ENCODE data around the gene MTOR. TPM values are rescaled to one million over a fixed set of nuclear protein-coding genes. Genes with fewer than 3 reads are reported as not detected.

MTOR gene
- total and polyA plus RNA-seq, 10 of the 15 experiments (the other 5 are each of a cell fraction or from before 2014, with no cell fraction given), result 6.6 to 41.8 (median 29.8) TPM

DNA sequence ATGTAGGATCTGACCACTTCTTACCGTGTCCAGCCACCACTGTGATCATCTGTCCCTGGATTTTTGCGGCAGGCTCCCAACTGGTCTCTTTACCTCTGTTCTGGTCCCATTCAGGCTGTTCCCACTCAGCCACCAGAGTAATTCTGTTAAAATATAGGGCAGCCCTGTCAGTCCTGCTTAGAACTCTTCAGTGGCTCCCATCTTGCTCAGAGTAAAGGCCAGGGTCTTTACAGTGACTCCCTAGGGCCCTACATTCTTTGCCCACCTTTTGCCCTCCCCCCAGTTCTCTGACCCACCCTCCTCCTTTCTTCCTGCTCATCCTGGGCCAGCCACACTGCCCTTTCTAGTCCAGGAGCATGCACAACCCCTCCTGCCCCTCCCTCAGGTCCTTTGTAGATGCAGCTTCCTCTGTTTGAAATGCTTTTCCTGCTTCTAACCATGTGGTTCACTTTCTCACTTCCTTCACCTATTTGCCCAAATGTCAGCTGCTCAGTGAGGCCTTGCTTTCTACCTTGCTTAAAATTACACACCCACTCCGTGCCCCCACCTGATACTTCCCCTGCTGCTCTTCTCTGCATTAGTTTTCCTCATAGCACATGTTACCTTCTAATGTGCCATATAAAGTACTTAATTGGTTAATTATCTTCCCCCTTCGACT lies 18.5 kb upstream of the MTOR start:
- no peaks in the 10 kb centered on the region for H3K9me3 ChIP-seq (replicated peaks; ENCODE audit: control insufficient read depth, insufficient read depth, low read length)
- H3K9ac ChIP-seq (ENCODE audit: control insufficient read depth, insufficient read depth, low read length), result no peak overlapping the region
- in situ Hi-C loops (cut with MboI) (no loop called here), intact Hi-C loops (cut with micrococcal nuclease; ENCODE audit: unreplicated experiment) (no loop called here)
- RAD21 ChIA-PET (ENCODE audit: unreplicated experiment), result no interaction called here
- peak overlapping the region; percentile 27 for H3K27ac ChIP-seq (ENCODE audit: control insufficient read depth, insufficient read depth)
- peaks cover 17% of the 10 kb centered on the region for H3K4me1 ChIP-seq (ENCODE audit: control insufficient read depth, insufficient read depth, low read length)
- H3K4me2 ChIP-seq (ENCODE audit: control insufficient read depth, insufficient read depth), result peak overlapping the region; percentile 45
- CTCF ChIA-PET, result interaction anchor here (0.7 to 1.0 kb wide), 3 partner anchors 8 to 313 kb away, joined by 3 to 5 read pairs (median 3); no protein-coding TSS in a partner anchor
- H2AFZ ChIP-seq (ENCODE audit: control insufficient read depth, low read depth, low read length), result no peak overlapping the region
- FAIRE-seq (peak; percentile 76), ATAC-seq (peak; percentile 86), DNase-seq (ENCODE audit: low read depth, low spot score) (peak; percentile 25)
- no TSS peak for BruUV-seq (replicated peaks)
- 65% methylated on average over 4 of the region's 4 CpGs for WGBS (ENCODE audit: insufficient coverage, insufficient replicate concordance, low lambda C conversion rate, missing lambda C conversion rate)
- peaks cover 32% of the 10 kb centered on the region for H3K79me2 ChIP-seq (ENCODE audit: control insufficient read depth, insufficient read depth, low read length)
- SMC1A ChIA-PET (ENCODE audit: uncharacterized antibody, unreplicated experiment), result interaction anchor here (0.6 to 1.5 kb wide), 5 partner anchors 15 to 455 kb away, joined by 3 read pairs; partner anchors contain the start of gene AGTRAP
- peaks cover 4 to 6% of the 10 kb centered on the region in 2 experiments for H3K36me3 ChIP-seq (ENCODE audit: control insufficient read depth in 2 of 2, insufficient read depth in 2 of 2, low read length in 1 of 2)
- no peak overlapping the region for H3K4me3 ChIP-seq
- no peaks in the 10 kb centered on the region for H3K27me3 ChIP-seq (replicated peaks in 1 of 2; ENCODE audit: control insufficient read depth in 2 of 2, insufficient read depth in 2 of 2, low read length in 1 of 2)
- H4K20me1 ChIP-seq (ENCODE audit: control insufficient read depth, insufficient read depth), result no peaks in the 10 kb centered on the region
- POLR2A ChIA-PET, result interaction anchor here (1.1 to 1.4 kb wide), 2 partner anchors 8 to 18 kb away, joined by 3 to 6 read pairs; partner anchors contain the start of genes MTOR and UBIAD1
- TF ChIP-seq SP1 (IDR thresholded peaks at IDR 0.05; ENCODE audit: low read depth, low read length), result no peak
- TF ChIP-seq, protein P1, sequence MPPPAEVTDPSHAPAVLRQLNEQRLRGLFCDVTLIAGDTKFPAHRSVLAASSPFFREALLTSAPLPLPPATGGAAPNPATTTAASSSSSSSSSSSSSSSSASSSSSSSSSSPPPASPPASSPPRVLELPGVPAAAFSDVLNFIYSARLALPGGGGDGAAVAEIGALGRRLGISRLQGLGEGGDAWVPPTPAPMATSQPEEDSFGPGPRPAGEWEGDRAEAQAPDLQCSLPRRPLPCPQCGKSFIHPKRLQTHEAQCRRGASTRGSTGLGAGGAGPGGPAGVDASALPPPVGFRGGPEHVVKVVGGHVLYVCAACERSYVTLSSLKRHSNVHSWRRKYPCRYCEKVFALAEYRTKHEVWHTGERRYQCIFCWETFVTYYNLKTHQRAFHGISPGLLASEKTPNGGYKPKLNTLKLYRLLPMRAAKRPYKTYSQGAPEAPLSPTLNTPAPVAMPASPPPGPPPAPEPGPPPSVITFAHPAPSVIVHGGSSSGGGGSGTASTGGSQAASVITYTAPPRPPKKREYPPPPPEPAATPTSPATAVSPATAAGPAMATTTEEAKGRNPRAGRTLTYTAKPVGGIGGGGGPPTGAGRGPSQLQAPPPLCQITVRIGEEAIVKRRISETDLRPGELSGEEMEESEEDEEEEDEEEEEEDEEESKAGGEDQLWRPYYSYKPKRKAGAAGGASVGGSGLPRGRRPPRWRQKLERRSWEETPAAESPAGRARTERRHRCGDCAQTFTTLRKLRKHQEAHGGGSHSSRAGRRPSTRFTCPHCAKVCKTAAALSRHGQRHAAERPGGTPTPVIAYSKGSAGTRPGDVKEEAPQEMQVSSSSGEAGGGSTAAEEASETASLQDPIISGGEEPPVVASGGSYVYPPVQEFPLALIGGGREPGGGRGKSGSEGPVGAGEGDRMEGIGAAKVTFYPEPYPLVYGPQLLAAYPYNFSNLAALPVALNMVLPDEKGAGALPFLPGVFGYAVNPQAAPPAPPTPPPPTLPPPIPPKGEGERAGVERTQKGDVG (CRISPR knock-in tag; IDR thresholded peaks at IDR 0.05), result no peak
- 0 out of 2 replicates have a peak, but pooled peaks have one; percentile 19 for TF ChIP-seq RAD51 (IDR thresholded peaks at IDR 0.05)
- TF ChIP-seq TBL1XR1 (IDR thresholded peaks at IDR 0.05; ENCODE audit: low read depth, low read length), result no peak
- TF ChIP-seq, protein P2, sequence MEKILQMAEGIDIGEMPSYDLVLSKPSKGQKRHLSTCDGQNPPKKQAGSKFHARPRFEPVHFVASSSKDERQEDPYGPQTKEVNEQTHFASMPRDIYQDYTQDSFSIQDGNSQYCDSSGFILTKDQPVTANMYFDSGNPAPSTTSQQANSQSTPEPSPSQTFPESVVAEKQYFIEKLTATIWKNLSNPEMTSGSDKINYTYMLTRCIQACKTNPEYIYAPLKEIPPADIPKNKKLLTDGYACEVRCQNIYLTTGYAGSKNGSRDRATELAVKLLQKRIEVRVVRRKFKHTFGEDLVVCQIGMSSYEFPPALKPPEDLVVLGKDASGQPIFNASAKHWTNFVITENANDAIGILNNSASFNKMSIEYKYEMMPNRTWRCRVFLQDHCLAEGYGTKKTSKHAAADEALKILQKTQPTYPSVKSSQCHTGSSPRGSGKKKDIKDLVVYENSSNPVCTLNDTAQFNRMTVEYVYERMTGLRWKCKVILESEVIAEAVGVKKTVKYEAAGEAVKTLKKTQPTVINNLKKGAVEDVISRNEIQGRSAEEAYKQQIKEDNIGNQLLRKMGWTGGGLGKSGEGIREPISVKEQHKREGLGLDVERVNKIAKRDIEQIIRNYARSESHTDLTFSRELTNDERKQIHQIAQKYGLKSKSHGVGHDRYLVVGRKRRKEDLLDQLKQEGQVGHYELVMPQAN (conservative IDR thresholded peaks at IDR 0.05), result no peak
- no peak for TF ChIP-seq CHD4 (IDR thresholded peaks at IDR 0.05)
- TF ChIP-seq, protein P3, sequence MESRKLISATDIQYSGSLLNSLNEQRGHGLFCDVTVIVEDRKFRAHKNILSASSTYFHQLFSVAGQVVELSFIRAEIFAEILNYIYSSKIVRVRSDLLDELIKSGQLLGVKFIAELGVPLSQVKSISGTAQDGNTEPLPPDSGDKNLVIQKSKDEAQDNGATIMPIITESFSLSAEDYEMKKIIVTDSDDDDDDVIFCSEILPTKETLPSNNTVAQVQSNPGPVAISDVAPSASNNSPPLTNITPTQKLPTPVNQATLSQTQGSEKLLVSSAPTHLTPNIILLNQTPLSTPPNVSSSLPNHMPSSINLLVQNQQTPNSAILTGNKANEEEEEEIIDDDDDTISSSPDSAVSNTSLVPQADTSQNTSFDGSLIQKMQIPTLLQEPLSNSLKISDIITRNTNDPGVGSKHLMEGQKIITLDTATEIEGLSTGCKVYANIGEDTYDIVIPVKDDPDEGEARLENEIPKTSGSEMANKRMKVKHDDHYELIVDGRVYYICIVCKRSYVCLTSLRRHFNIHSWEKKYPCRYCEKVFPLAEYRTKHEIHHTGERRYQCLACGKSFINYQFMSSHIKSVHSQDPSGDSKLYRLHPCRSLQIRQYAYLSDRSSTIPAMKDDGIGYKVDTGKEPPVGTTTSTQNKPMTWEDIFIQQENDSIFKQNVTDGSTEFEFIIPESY (IDR thresholded peaks at IDR 0.05), result no peak
- TF ChIP-seq RB1 (IDR thresholded peaks at IDR 0.05; ENCODE audit: borderline replicate concordance), result no peak
- no peak for TF ChIP-seq STAT3 (IDR thresholded peaks at IDR 0.05; ENCODE audit: low read depth, low read length)
- no peak for TF ChIP-seq EZH2 (IDR thresholded peaks at IDR 0.05; ENCODE audit: borderline replicate concordance, control insufficient read depth, low read depth, low read length)
- no peak for TF ChIP-seq JUNB (IDR thresholded peaks at IDR 0.05)
- TF ChIP-seq, protein P4, sequence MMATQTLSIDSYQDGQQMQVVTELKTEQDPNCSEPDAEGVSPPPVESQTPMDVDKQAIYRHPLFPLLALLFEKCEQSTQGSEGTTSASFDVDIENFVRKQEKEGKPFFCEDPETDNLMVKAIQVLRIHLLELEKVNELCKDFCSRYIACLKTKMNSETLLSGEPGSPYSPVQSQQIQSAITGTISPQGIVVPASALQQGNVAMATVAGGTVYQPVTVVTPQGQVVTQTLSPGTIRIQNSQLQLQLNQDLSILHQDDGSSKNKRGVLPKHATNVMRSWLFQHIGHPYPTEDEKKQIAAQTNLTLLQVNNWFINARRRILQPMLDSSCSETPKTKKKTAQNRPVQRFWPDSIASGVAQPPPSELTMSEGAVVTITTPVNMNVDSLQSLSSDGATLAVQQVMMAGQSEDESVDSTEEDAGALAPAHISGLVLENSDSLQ (IDR thresholded peaks at IDR 0.05), result 0 out of 2 replicates have a peak, but pooled peaks have one; percentile 13
- TF ChIP-seq FOXM1 (IDR thresholded peaks at IDR 0.05; ENCODE audit: low read depth, low read length), result no peak
